Activated T-helper 1 cell treated with anti-CD3 and anti-CD28 coated beads, Interleukin-12 subunit alpha, Interleukin-12 subunit beta, Interleukin-2, Interleukin-4 antibody, amounts not matched to agents 30 ng/mL and 10 ng/mL and 1 ng/mL, durations not matched to agents 14 hours and 24 hours and 36 hours (primary cell): ENCODE results near the gene TBCB. TPM values are rescaled to one million over a fixed set of nuclear protein-coding genes. Genes with fewer than 3 reads are reported as not detected.
A peak's percentile ranks its signal among the peaks of the same experiment; 100 is the strongest.
"Not testable (repeated sequence)": the region's sequence is repeated elsewhere in the genome, so short reads cannot be mapped to it uniquely, and the experiment has no call there.

Experiments
- DNase-seq: peaks from one replicate; pipeline ENCODE4 v3.0.0; 2021; ENCODE audit warnings: low spot score
- H3K27ac Mint-ChIP-seq: one replicate; pipeline ENCODE4 v1.8.0; 2021; ENCODE audit warnings: mild to moderate bottlenecking, mixed read lengths
- H3K27me3 Mint-ChIP-seq: one replicate; pipeline ENCODE4 v1.8.0; 2022; ENCODE audit warnings: mild to moderate bottlenecking, moderate library complexity, mixed read lengths; ENCODE audit not compliant: insufficient read depth
- H3K36me3 Mint-ChIP-seq: one replicate; pipeline ENCODE4 v1.8.0; 2021; ENCODE audit warnings: low read depth, mixed read lengths
- H3K4me1 Mint-ChIP-seq: one replicate; pipeline ENCODE4 v1.8.0; 2021; ENCODE audit warnings: low read depth, mixed read lengths
- H3K4me3 Mint-ChIP-seq: one replicate; pipeline ENCODE4 v1.8.0; 2021; ENCODE audit warnings: mild to moderate bottlenecking, moderate library complexity, mixed read lengths
- H3K9me3 Mint-ChIP-seq: one replicate; pipeline ENCODE4 v1.8.0; 2021; ENCODE audit warnings: mixed read lengths
- intact Hi-C: fragments of 100-400 bp; cut with micrococcal nuclease; formaldehyde crosslinking; loops from one replicate; pipeline ENCODE4 v1.15.1; 2024
- total RNA-seq: library from RNA; stranded (reverse); gene quantifications from 2 replicates; pipeline ENCODE4 v1.2.3, GENCODE V29; 2022

TBCB gene
- 127 and 143 TPM in 2 replicates for total RNA-seq

GRCh38 chr19:36115453-36116343, at the start of gene TBCB:
Gene TBCB (plus strand): TSS chr19:36115468. CDS start chr19:36115561, 93 bp downstream.
- H3K36me3 Mint-ChIP-seq = peaks cover 33% of the 10 kb centered on the region
- intact Hi-C loops = loop anchor here (1.0 to 10.0 kb wide), 11 partner anchors 13 to 1349 kb away; partner anchors contain the start of genes ALKBH6, COX6B1, ETV2 and THAP8
- peaks cover 1% of the 10 kb centered on the region for H3K27me3 Mint-ChIP-seq
- peak within 1 kb of the TSS; percentile 98 for H3K4me3 Mint-ChIP-seq
- DNase-seq = peak; percentile 77
- peak within 1 kb of the TSS; percentile 92 for H3K27ac Mint-ChIP-seq
- H3K9me3 Mint-ChIP-seq = no peaks in the 10 kb centered on the region
- peaks cover 43% of the 10 kb centered on the region for H3K4me1 Mint-ChIP-seq

- Mint-ChIP-seq H3K4me3 (no peak overlapping the region), H3K36me3 (peaks cover 35% of the 10 kb centered on the region), H3K27me3 (no peaks in the 10 kb centered on the region), H3K27ac (no peak overlapping the region), H3K9me3 (no peaks in the 10 kb centered on the region), H3K4me1 (no peaks in the 10 kb centered on the region)
- intact Hi-C loops = no loop called here
- DNase-seq = no peak
These were observed 47.6 kb upstream of the TBCB start for GRCh38 chr19:36067681-36068080.

- peaks cover 32% of the 10 kb centered on the region for H3K36me3 Mint-ChIP-seq
- DNase-seq, H3K4me1 Mint-ChIP-seq, H3K27ac Mint-ChIP-seq, intact Hi-C loops, H3K27me3 Mint-ChIP-seq, H3K9me3 Mint-ChIP-seq, H3K4me3 Mint-ChIP-seq: not testable (repeated sequence)
These were observed 46.3 kb upstream of the TBCB start for GRCh38 chr19:36068810-36069499.

GRCh38 chr19:36072081-36072480, 43.2 kb upstream of the TBCB start:
- intact Hi-C loops = no loop called here
- Mint-ChIP-seq H3K4me1 (no peaks in the 10 kb centered on the region), H3K9me3 (no peaks in the 10 kb centered on the region), H3K36me3 (peaks cover 25% of the 10 kb centered on the region), H3K4me3 (no peak overlapping the region), H3K27ac (no peak overlapping the region), H3K27me3 (no peaks in the 10 kb centered on the region)
- DNase-seq = no peak

- intact Hi-C loops = no loop called here
- Mint-ChIP-seq H3K27ac (peak overlapping the region; percentile 43), H3K4me3 (no peak overlapping the region), H3K4me1 (no peaks in the 10 kb centered on the region), H3K36me3 (peaks cover 18% of the 10 kb centered on the region), H3K9me3 (no peaks in the 10 kb centered on the region), H3K27me3 (no peaks in the 10 kb centered on the region)
- DNase-seq = no peak
These were observed 42.0 kb upstream of the TBCB start for GRCh38 chr19:36073121-36073876.

- H3K36me3 Mint-ChIP-seq = peaks cover 30% of the 10 kb centered on the region
- H3K9me3 Mint-ChIP-seq = no peaks in the 10 kb centered on the region
- no peak for DNase-seq
- no peaks in the 10 kb centered on the region for H3K27me3 Mint-ChIP-seq
- H3K4me1 Mint-ChIP-seq = no peaks in the 10 kb centered on the region
- H3K4me3 Mint-ChIP-seq = no peak overlapping the region
- H3K27ac Mint-ChIP-seq = no peak overlapping the region
- intact Hi-C loops = no loop called here
These were observed 35.8 kb upstream of the TBCB start for GRCh38 chr19:36079389-36079945.

- Mint-ChIP-seq H3K9me3 (no peaks in the 10 kb centered on the region), H3K36me3 (peaks cover 27% of the 10 kb centered on the region), H3K27me3 (no peaks in the 10 kb centered on the region), H3K27ac (no peak overlapping the region), H3K4me3 (no peak overlapping the region), H3K4me1 (no peaks in the 10 kb centered on the region)
- intact Hi-C loops = no loop called here
- DNase-seq = no peak
These were observed 33.9 kb upstream of the TBCB start for GRCh38 chr19:36081385-36081784.

- H3K9me3 Mint-ChIP-seq = no peaks in the 10 kb centered on the region
- H3K36me3 Mint-ChIP-seq = peaks cover 29% of the 10 kb centered on the region
- no peak for DNase-seq
- H3K4me3 Mint-ChIP-seq = no peak overlapping the region
- no peaks in the 10 kb centered on the region for H3K4me1 Mint-ChIP-seq
- H3K27ac Mint-ChIP-seq = no peak overlapping the region
- intact Hi-C loops = no loop called here
- H3K27me3 Mint-ChIP-seq = no peaks in the 10 kb centered on the region
These were observed 33.4 kb upstream of the TBCB start for GRCh38 chr19:36081894-36082293.

- no peak overlapping the region for H3K4me3 Mint-ChIP-seq
- H3K27me3 Mint-ChIP-seq = no peaks in the 10 kb centered on the region
- H3K9me3 Mint-ChIP-seq = no peaks in the 10 kb centered on the region
- DNase-seq = no peak
- intact Hi-C loops = no loop called here
- no peak overlapping the region for H3K27ac Mint-ChIP-seq
- H3K36me3 Mint-ChIP-seq = peaks cover 29% of the 10 kb centered on the region
- no peaks in the 10 kb centered on the region for H3K4me1 Mint-ChIP-seq
These were observed 32.4 kb upstream of the TBCB start for GRCh38 chr19:36082916-36083315.

- H3K27me3 Mint-ChIP-seq = no peaks in the 10 kb centered on the region
- no peak overlapping the region for H3K4me3 Mint-ChIP-seq
- H3K9me3 Mint-ChIP-seq = no peaks in the 10 kb centered on the region
- H3K4me1 Mint-ChIP-seq = no peaks in the 10 kb centered on the region
- peaks cover 32% of the 10 kb centered on the region for H3K36me3 Mint-ChIP-seq
- intact Hi-C loops = no loop called here
- no peak overlapping the region for H3K27ac Mint-ChIP-seq
- DNase-seq = no peak
These were observed 30.8 kb upstream of the TBCB start for GRCh38 chr19:36084231-36085009.

- Mint-ChIP-seq H3K9me3 (no peaks in the 10 kb centered on the region), H3K36me3 (peaks cover 35% of the 10 kb centered on the region), H3K4me1 (no peaks in the 10 kb centered on the region), H3K27ac (no peak overlapping the region), H3K4me3 (no peak overlapping the region), H3K27me3 (no peaks in the 10 kb centered on the region)
- no peak for DNase-seq
- intact Hi-C loops = no loop called here
These were observed 28.9 kb upstream of the TBCB start for GRCh38 chr19:36086326-36086725.

GRCh38 chr19:36089847-36090246, 25.4 kb upstream of the TBCB start:
- H3K4me1 Mint-ChIP-seq = peaks cover 15% of the 10 kb centered on the region
- no peaks in the 10 kb centered on the region for H3K9me3 Mint-ChIP-seq
- intact Hi-C loops = no loop called here
- H3K36me3 Mint-ChIP-seq = peaks cover 33% of the 10 kb centered on the region
- H3K27me3 Mint-ChIP-seq = no peaks in the 10 kb centered on the region
- H3K4me3 Mint-ChIP-seq = no peak overlapping the region
- no peak for DNase-seq
- peak overlapping the region; percentile 58 for H3K27ac Mint-ChIP-seq
